HG03135 (cell line): ENCODE results near the gene KRTAP16-1.
"Not testable (repeated sequence)": the region's sequence is repeated elsewhere in the genome, so short reads cannot be mapped to it uniquely, and the experiment has no call there.

Experiments
- ATAC-seq: cut with Tn5 transposase; IDR thresholded peaks from one replicate; pipeline ENCODE4 v1.9.1; 2021; ENCODE audit warnings: mild to moderate bottlenecking, moderate library complexity; ENCODE audit not compliant: unreplicated experiment

Gene KRTAP16-1

GRCh38 chr17:41301916-41302901 is 6.9 kb downstream of the KRTAP16-1 start, which contains the start of gene KRTAP29-1:
Gene KRTAP29-1 (minus strand): TSS chr17:41302851. CDS start chr17:41302851, 0 bp downstream.
- ATAC-seq, result no peak

- no peak for ATAC-seq
Observed at GRCh38 chr17:41301204-41301790, 7.8 kb downstream of the KRTAP16-1 start.

- no peak for ATAC-seq
Observed at GRCh38 chr17:41298458-41299135, 10.5 kb downstream of the KRTAP16-1 start.

DNA sequence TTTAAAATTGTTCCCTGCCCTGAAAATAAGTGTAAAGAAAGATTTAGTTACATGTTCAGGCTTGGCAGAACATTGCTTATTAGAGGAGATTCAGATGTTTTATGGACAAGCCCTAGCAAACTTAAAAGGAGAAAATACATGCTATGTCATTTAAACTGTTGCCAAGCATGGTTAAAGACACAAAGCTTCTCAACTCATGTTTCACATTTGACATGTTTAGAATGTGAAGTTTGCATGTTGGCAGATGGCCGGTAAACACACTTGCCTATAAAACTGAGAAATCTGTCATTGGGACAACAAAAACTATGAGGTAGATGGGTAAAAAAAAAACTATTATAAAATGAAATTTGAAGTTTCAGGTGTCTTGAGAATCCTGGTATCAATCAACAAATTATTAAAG is 12.3 kb downstream of the KRTAP16-1 start:
- ATAC-seq, result no peak

GRCh38 chr17:41294016-41294415 is 15.1 kb downstream of the KRTAP16-1 start:
- no peak for ATAC-seq

GRCh38 chr17:41287050-41287449 is 22.1 kb downstream of the KRTAP16-1 start:
- no peak for ATAC-seq

- ATAC-seq, result no peak
Observed at GRCh38 chr17:41284546-41284945, 24.6 kb downstream of the KRTAP16-1 start.

GRCh38 chr17:41284043-41284442 is 25.1 kb downstream of the KRTAP16-1 start:
- ATAC-seq, result no peak

GRCh38 chr17:41278176-41278955 is 30.7 kb downstream of the KRTAP16-1 start:
- no peak for ATAC-seq

- ATAC-seq, result not testable (repeated sequence)
Observed at GRCh38 chr17:41275648-41276190, 33.4 kb downstream of the KRTAP16-1 start, which contains the start of gene KRTAP9-7. Gene KRTAP9-7 (plus strand): TSS chr17:41275698. CDS start chr17:41275698, 0 bp downstream.

- no peak for ATAC-seq
Observed at GRCh38 chr17:41271858-41272257, 37.3 kb downstream of the KRTAP16-1 start.

DNA sequence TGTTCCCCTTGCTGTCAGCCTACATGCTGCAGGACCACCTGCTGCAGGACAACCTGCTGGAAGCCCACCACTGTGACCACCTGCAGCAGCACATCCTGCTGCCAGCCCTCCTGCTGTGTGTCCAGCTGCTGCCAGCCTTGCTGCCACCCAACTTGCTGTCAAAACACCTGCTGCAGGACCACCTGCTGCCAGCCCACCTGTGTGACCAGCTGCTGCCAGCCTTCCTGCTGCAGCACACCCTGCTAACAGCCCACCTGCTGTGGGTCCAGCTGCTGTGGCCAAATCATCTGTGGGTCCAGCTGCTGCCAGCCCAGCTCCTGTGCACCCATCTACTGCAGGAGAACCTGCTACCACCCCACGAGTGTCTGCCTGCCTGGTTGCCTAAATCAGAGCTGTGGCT is 37.8 kb downstream of the KRTAP16-1 start:
- not testable (repeated sequence) for ATAC-seq

DNA sequence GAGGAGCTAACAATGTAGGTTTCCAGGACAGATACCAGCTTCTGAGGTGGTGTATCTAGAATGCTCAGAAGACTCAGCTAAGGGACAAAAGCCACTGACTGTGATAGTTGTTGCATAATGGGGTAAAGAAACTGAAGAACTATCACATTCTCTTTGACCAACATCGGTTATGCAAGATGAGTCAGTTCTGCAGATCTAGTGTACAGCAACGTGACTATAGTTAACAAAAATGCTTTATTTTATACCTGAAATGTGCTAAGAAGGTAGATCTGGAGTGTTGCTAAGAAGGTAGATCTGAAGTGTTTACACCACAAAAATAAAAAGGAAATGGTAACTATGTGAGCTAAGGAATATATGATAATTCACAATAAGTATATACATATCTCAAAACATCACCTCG is 41.4 kb downstream of the KRTAP16-1 start:
- ATAC-seq, result no peak

GRCh38 chr17:41265078-41265477 is 44.0 kb downstream of the KRTAP16-1 start, which contains the start of gene KRTAP9-6:
Gene KRTAP9-6 (plus strand): TSS chr17:41265378. CDS start chr17:41265378, 0 bp downstream.
- ATAC-seq, result no peak

- ATAC-seq, result no peak
Observed at GRCh38 chr17:41264599-41264998, 44.5 kb downstream of the KRTAP16-1 start.

DNA sequence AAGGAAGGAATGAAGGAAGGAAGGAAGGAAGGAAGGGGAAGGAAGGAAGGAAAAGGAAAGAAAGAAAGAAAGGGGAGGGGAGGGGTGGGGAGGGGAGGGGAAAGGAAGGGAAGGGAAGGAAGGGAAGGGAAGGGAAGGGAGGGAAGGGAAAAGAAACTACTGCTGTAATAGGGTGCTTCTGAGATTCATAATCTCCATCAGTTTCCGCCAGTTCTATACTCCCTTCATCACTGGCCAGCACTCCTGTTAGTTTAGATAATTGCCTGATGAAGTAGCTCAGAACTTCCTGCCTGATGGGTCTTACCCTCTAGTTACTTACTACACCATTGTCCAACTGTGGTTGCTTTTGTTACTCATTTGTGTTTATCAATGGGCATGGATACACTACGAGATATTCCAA is 45.9 kb downstream of the KRTAP16-1 start:
- no peak for ATAC-seq

DNA sequence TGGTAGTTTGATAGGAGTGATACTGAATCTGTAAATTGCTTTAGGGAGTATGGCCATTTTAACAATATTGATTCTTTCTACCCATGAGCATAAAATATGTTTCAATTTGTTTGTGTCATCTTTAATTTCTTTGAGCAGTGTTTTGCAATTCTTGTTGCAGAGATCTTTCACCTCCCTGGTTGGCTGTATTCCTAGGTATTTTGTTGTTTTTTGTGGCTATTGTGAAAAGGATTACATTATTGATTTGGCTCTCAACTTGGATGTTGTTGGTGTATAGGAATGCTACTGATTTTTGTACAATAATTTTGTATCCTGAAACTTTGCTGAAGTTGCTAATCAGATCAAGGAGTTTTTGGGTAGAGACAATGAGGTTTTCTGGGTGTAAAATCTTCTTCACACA is 50.7 kb downstream of the KRTAP16-1 start:
- ATAC-seq, result no peak
